Endothelial cell of umbilical vein (primary cell): ENCODE measurements around the gene HECTD2. TPM values are rescaled to one million over a fixed set of nuclear protein-coding genes. Genes with fewer than 3 reads are reported as not detected.

Source experiments
- BruUV-seq: library from RNA; stranded (reverse); fragments of 400-500 nt; replicated peaks from 2 replicates; lab custom pipeline; 2021; lab: Mats Ljungman, UMichigan
- CTCF ChIA-PET: fragments of 300-600, 350-600 bp; sonication (Branson Sonifier 250); formaldehyde crosslinking; loops from one replicate; lab custom pipeline; 2021; ENCODE audit warnings: antibody characterized with exemption, inconsistent platforms; lab: Charles Lee
- POLR2A ChIA-PET: fragments of 300-600, 350-600 bp; sonication (Branson Sonifier 250); formaldehyde crosslinking; loops from one replicate; lab custom pipeline; 2021; ENCODE audit warnings: antibody characterized with exemption, inconsistent platforms; lab: Charles Lee
- DNase-seq: peaks from one replicate; pipeline ENCODE4 v3.0.0-alpha.2; 2011; ENCODE audit warnings: low read depth, low spot score
- FAIRE-seq: peaks from 2 replicates; lab custom pipeline; 2011; peaks lifted over from hg19 to GRCh38; lab: Jason Lieb, UNC
- H2AFZ ChIP-seq: 2 replicates; pipeline ENCODE4 v1.6.0; 2012; ENCODE audit warnings: low read depth, low read length, control low read depth, inconsistent platforms
- H3K27ac ChIP-seq: 2 replicates; pipeline ENCODE4 v1.5.1; 2011; ENCODE audit warnings: low read depth, mild to moderate bottlenecking, control low read depth, low read length, moderate library complexity; ENCODE audit not compliant: insufficient read depth
- H3K27me3 ChIP-seq, 2 experiments: 2 replicates each; pipeline versions ENCODE4 v1.6.0 to v1.6.1; 2011; ENCODE audit warnings: low read length in 2 of 2, mixed read lengths in 1 of 2; ENCODE audit not compliant: control insufficient read depth in 2 of 2, insufficient read depth in 2 of 2
- H3K36me3 ChIP-seq, 2 experiments: 2 replicates in 1 of 2; 3 replicates in 1 of 2; pipeline ENCODE4 v1.5.1; 2011; ENCODE audit warnings: low read length in 2 of 2, mild to moderate bottlenecking in 1 of 2, moderate library complexity in 1 of 2; ENCODE audit not compliant: control insufficient read depth in 2 of 2, insufficient read depth in 2 of 2; ENCODE audit errors: extremely low read depth in 1 of 2
- H3K4me1 ChIP-seq: 3 replicates; pipeline ENCODE4 v1.5.1; 2011; ENCODE audit warnings: mild to moderate bottlenecking, low read length; ENCODE audit not compliant: control insufficient read depth, insufficient read depth; ENCODE audit errors: extremely low read depth
- H3K4me2 ChIP-seq: 2 replicates; pipeline ENCODE4 v1.6.1; 2011; ENCODE audit warnings: low read length, control low read depth, mixed read lengths; ENCODE audit not compliant: insufficient read depth
- H3K4me3 ChIP-seq, 3 experiments: fragments of 200-600 bp in 1 of 3; sonication (generic), shearing (Covaris generic) in 1 of 3; replicated peaks in 1 of 3; 2 replicates each; pipeline ENCODE4 v1.5.1; 2011 to 2016; ENCODE audit warnings: control low read depth in 3 of 3, low read length in 3 of 3, mild to moderate bottlenecking in 2 of 3, inconsistent platforms in 1 of 3, low read depth in 1 of 3, moderate library complexity in 1 of 3; ENCODE audit not compliant: insufficient read depth in 1 of 3
- H3K79me2 ChIP-seq: 2 replicates; pipeline ENCODE4 v1.6.0; 2012; ENCODE audit warnings: low read length, inconsistent platforms; ENCODE audit not compliant: control insufficient read depth, insufficient read depth
- H3K9ac ChIP-seq: replicated peaks from 2 replicates; pipeline ENCODE3; 2011; ENCODE audit warnings: low read length, control low read depth; ENCODE audit not compliant: insufficient read depth; ENCODE audit errors: extremely low read depth
- H3K9me1 ChIP-seq: replicated peaks from 3 replicates; pipeline ENCODE4 v1.6.0; 2011; ENCODE audit warnings: mild to moderate bottlenecking, low read length; ENCODE audit not compliant: control insufficient read depth, insufficient read depth; ENCODE audit errors: extremely low read depth
- H3K9me3 ChIP-seq: replicated peaks from 2 replicates; pipeline ENCODE4 v1.5.1; 2012; ENCODE audit warnings: low read length, inconsistent platforms; ENCODE audit not compliant: control insufficient read depth, insufficient read depth
- H4K20me1 ChIP-seq: replicated peaks from 2 replicates; pipeline ENCODE3; 2011; ENCODE audit warnings: mild to moderate bottlenecking, low read length; ENCODE audit not compliant: control insufficient read depth, insufficient read depth; ENCODE audit errors: extremely low read depth
- GATA2 ChIP-seq: IDR thresholded peaks from 2 replicates; pipeline ENCODE4 v1.7.0; 2011; ENCODE audit warnings: low read depth, mild to moderate bottlenecking, moderate library complexity, mixed read lengths, low read length; ENCODE audit not compliant: insufficient read length, insufficient read depth
- JUN ChIP-seq: IDR thresholded peaks from 2 replicates; pipeline ENCODE4 v1.6.1; 2011; ENCODE audit warnings: borderline replicate concordance, low read depth; ENCODE audit not compliant: insufficient read length, insufficient read depth
- POLR2AphosphoS5 ChIP-seq: IDR thresholded peaks from 2 replicates; pipeline ENCODE4 v1.6.1; 2012; ENCODE audit warnings: low read depth, mild to moderate bottlenecking, control low read depth, low read length, moderate library complexity; ENCODE audit not compliant: insufficient read depth
- dilution Hi-C: fragments of 300-500 bp; cut with MboI; formaldehyde crosslinking; loops from one replicate; pipeline ENCODE4 v1.15.0; 2019; ENCODE audit warnings: low sequenced_read_pairs; ENCODE audit not compliant: extremely low pct_ligation_motif_present
- intact Hi-C: fragments of 100-400 bp; cut with micrococcal nuclease; formaldehyde crosslinking; loops from one replicate; pipeline ENCODE4 v1.10.0; 2022
- polyA plus RNA-seq, 4 experiments: library from polyadenylated mRNA; depleted of rRNA in 3 of 4; stranded (reverse) in 3 of 4; unstranded in 1 of 4; fragments of >200 nt; gene quantifications; 2 replicates each; pipeline versions ENCODE4 v1.2.1 to v1.2.3, GENCODE V29; 2011 to 2012; ENCODE audit warnings: missing spikeins in 1 of 4
- total RNA-seq: library from RNA; stranded (reverse); gene quantifications from 2 replicates; pipeline ENCODE4 v1.2.3, GENCODE V29; 2021
- TF ChIP-seq, protein P1 (sequence below), 2 donors: IDR thresholded peaks; 1 replicate in 1 of 2; 2 replicates in 1 of 2; pipeline ENCODE4 v1.5.1; 2011; ENCODE audit warnings: low read length in 2 of 2, mild to moderate bottlenecking in 2 of 2, moderate library complexity in 2 of 2, control low read depth in 1 of 2, inconsistent platforms in 1 of 2, low read depth in 1 of 2; ENCODE audit not compliant: insufficient read depth in 1 of 2; ENCODE audit errors: extremely low read depth in 1 of 2

HECTD2 gene
- total and polyA plus RNA-seq, 2 donors (not counting 3 experiments of a cell fraction or from before 2014, with no cell fraction given) = 4.2 to 10.7 TPM

DNA sequence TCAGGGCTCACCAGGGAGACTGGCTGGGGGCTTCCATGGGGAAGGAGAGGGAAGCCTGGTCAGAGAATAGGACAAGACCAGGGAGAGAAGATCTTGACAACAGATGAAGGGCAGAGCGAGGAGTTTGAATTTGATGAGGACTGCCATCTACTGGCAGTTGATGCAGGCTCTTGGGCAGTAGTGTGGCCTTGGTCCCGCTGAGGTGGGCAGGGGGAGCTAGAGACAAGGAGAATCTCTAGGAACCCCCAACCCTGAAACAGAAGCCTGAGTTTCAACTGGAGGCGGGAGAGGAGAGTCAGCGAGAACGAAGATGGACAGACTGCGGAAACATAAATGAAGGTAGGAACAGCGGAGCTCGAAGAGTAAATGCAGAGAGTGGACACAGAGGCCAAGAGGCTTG, 141.7 kb downstream of the HECTD2 start:
- Histone ChIP-seq H3K4me2 (no peak overlapping the region), H3K9me3 (no peaks in the 10 kb centered on the region), H3K36me3 (no peaks in the 10 kb centered on the region), H3K27me3 (peaks cover 0 to 1% of the 10 kb centered on the region in 2 experiments), H3K27ac (no peak overlapping the region), H3K9ac (no peak overlapping the region), H3K4me1 (no peaks in the 10 kb centered on the region), H2AFZ (no peak overlapping the region), H4K20me1 (no peaks in the 10 kb centered on the region), H3K79me2 (no peaks in the 10 kb centered on the region), H3K9me1 (no peaks in the 10 kb centered on the region), H3K4me3 (no peak overlapping the region)
- intact Hi-C loops = loop anchor here (1.0 to 5.0 kb wide), 5 partner anchors 83 to 360 kb away; no protein-coding TSS in a partner anchor
- TF ChIP-seq, protein P1, sequence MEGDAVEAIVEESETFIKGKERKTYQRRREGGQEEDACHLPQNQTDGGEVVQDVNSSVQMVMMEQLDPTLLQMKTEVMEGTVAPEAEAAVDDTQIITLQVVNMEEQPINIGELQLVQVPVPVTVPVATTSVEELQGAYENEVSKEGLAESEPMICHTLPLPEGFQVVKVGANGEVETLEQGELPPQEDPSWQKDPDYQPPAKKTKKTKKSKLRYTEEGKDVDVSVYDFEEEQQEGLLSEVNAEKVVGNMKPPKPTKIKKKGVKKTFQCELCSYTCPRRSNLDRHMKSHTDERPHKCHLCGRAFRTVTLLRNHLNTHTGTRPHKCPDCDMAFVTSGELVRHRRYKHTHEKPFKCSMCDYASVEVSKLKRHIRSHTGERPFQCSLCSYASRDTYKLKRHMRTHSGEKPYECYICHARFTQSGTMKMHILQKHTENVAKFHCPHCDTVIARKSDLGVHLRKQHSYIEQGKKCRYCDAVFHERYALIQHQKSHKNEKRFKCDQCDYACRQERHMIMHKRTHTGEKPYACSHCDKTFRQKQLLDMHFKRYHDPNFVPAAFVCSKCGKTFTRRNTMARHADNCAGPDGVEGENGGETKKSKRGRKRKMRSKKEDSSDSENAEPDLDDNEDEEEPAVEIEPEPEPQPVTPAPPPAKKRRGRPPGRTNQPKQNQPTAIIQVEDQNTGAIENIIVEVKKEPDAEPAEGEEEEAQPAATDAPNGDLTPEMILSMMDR (IDR thresholded peaks at IDR 0.05; ENCODE audit: extremely low read depth in 1 of 2, insufficient read depth in 1 of 2, low read depth in 1 of 2, low read length in 2 of 2) = peak; percentile 68 to 87
- no peak for TF ChIP-seq POLR2AphosphoS5
- DNase-seq (peak; percentile 78), FAIRE-seq (peak; percentile 73)
- dilution Hi-C loops = no loop called here
- no TSS peak for BruUV-seq
- CTCF ChIA-PET = interaction anchor here (0.5 to 6.5 kb wide), 33 partner anchors 11 to 672 kb away, joined by 3 to 226 read pairs (median 5); partner anchors contain the start of gene PPP1R3C
- POLR2A ChIA-PET = no interaction called here

DNA sequence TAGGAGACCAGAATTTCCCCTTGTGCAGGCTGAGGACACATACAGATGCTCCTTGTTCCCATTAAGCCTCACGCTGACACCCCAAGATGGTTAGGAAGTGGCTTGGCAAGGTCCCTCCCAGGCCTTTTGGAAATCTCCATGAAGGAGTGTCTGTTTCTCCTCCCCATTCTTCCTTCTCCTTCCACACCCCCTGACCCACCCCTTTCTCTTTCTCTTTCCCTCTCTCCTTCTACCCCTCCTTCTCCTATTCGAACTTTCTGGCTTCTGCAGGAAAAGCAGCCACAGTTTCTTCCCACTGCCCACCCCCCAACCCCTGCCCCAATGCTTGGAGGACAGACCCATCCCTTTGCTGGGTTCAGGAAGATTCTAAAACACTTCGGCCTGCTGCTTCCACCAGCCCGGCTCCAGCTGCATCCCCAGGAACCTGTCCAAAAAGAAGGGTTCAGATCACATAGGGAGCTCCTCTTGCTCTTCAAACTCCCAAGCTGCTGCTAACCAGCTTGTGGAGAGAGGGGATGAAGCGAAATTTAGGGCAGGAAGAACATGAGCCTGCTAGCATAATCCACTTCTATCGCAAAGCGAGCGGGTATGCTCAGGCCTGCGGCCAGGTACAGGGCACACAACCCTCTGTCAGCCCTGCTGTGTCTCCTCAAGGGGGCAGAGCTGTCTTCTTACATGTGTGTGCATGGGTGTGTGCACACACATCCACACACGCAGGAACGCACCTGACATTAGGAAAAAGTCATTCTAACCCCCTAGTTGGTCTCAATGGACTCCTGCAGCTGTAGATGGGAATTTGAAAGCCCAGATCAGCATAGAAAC, 142.3 kb downstream of the HECTD2 start:
- intact Hi-C loops = loop anchor here (1.0 to 5.0 kb wide), 4 partner anchors 83 to 360 kb away; no protein-coding TSS in a partner anchor
- CTCF ChIA-PET = interaction anchor here (0.5 to 6.5 kb wide), 33 partner anchors 12 to 673 kb away, joined by 3 to 226 read pairs (median 5); partner anchors contain the start of gene PPP1R3C
- H3K4me3 ChIP-seq = no peak overlapping the region

More for the DNA sequence above, 142.3 kb downstream of the HECTD2 start:
- no peaks in the 10 kb centered on the region for H4K20me1 ChIP-seq
- TF ChIP-seq, protein P1 (IDR thresholded peaks at IDR 0.05; ENCODE audit: extremely low read depth in 1 of 2, insufficient read depth in 1 of 2, low read depth in 1 of 2, low read length in 2 of 2) = peak; percentile 20 to 55
- no peak for TF ChIP-seq JUN
- TF ChIP-seq GATA2 = no peak
- no peaks in the 10 kb centered on the region for H3K9me1 ChIP-seq
- BruUV-seq = no TSS peak
- H3K27ac ChIP-seq = no peak overlapping the region
- no peaks in the 10 kb centered on the region for H3K79me2 ChIP-seq
- no peak overlapping the region for H3K9ac ChIP-seq
- no peak overlapping the region for H2AFZ ChIP-seq
- no peaks in the 10 kb centered on the region for H3K9me3 ChIP-seq
- DNase-seq (peak; percentile 22), FAIRE-seq (no peak)
- no peaks in the 10 kb centered on the region for H3K36me3 ChIP-seq
- POLR2A ChIA-PET = no interaction called here
- H3K4me1 ChIP-seq = no peaks in the 10 kb centered on the region
- H3K27me3 ChIP-seq = peaks cover 0 to 1% of the 10 kb centered on the region in 2 experiments
- dilution Hi-C loops = no loop called here
- no peak overlapping the region for H3K4me2 ChIP-seq
